Measurements from ENCODE around the gene IL10RA. TPM values are rescaled to one million over a fixed set of nuclear protein-coding genes. Genes with fewer than 3 reads are reported as not detected.
"Not testable (repeated sequence)": the region's sequence is repeated elsewhere in the genome, so short reads cannot be mapped to it uniquely, and the experiment has no call there.

IL10RA gene
- total RNA-seq, 1 experiment from 2014 or later, result 0.35 TPM

- no peak for DNase-seq (ENCODE audit: extremely low read depth, low read depth)
These were observed 19.3 kb downstream of the IL10RA start for GRCh38 chr11:118005224-118006152.

GRCh38 chr11:118006153-118006534, 19.9 kb downstream of the IL10RA start:
- no peak for DNase-seq (ENCODE audit: extremely low read depth, low read depth)

- DNase-seq (ENCODE audit: extremely low read depth, low read depth), result no peak
These were observed 20.8 kb downstream of the IL10RA start for GRCh38 chr11:118007040-118007439.

- not testable (repeated sequence) for DNase-seq (ENCODE audit: extremely low read depth, low read depth)
These were observed 21.5 kb downstream of the IL10RA start for GRCh38 chr11:118007563-118008270.

- DNase-seq (ENCODE audit: extremely low read depth, low read depth), result no peak
These were observed 22.2 kb downstream of the IL10RA start for GRCh38 chr11:118008271-118008911.

- DNase-seq (ENCODE audit: extremely low read depth, low read depth), result no peak
These were observed 23.9 kb downstream of the IL10RA start for GRCh38 chr11:118009864-118010737.

- DNase-seq (ENCODE audit: extremely low read depth, low read depth), result no peak
These were observed 24.7 kb downstream of the IL10RA start for GRCh38 chr11:118010738-118011461.

GRCh38 chr11:118012083-118012669, 26.0 kb downstream of the IL10RA start:
- DNase-seq (ENCODE audit: extremely low read depth, low read depth), result no peak

GRCh38 chr11:118014022-118014421, 27.8 kb downstream of the IL10RA start:
- no peak for DNase-seq (ENCODE audit: extremely low read depth, low read depth)

GRCh38 chr11:118015385-118015841, 29.2 kb downstream of the IL10RA start:
- no peak for DNase-seq (ENCODE audit: extremely low read depth, low read depth)

GRCh38 chr11:118016104-118016503, 29.9 kb downstream of the IL10RA start:
- no peak for DNase-seq (ENCODE audit: extremely low read depth, low read depth)

- DNase-seq (ENCODE audit: extremely low read depth, low read depth), result no peak
These were observed 30.9 kb downstream of the IL10RA start for GRCh38 chr11:118017111-118017510.

- no peak for DNase-seq (ENCODE audit: extremely low read depth, low read depth)
These were observed 31.6 kb downstream of the IL10RA start for GRCh38 chr11:118017631-118018315.

- DNase-seq (ENCODE audit: extremely low read depth, low read depth), result no peak
These were observed 32.2 kb downstream of the IL10RA start for GRCh38 chr11:118018401-118018800.

GRCh38 chr11:118021146-118021545, 35.0 kb downstream of the IL10RA start:
- no peak for DNase-seq (ENCODE audit: extremely low read depth, low read depth)

- no peak for DNase-seq (ENCODE audit: extremely low read depth, low read depth)
These were observed 41.5 kb downstream of the IL10RA start for GRCh38 chr11:118027694-118028093.

- DNase-seq (ENCODE audit: extremely low read depth, low read depth), result no peak
These were observed 42.4 kb downstream of the IL10RA start for GRCh38 chr11:118028626-118029025.

GRCh38 chr11:118033443-118033842, 47.2 kb downstream of the IL10RA start:
- no peak for DNase-seq (ENCODE audit: extremely low read depth, low read depth)

- DNase-seq (ENCODE audit: extremely low read depth, low read depth), result no peak
These were observed 55.9 kb downstream of the IL10RA start for GRCh38 chr11:118042141-118042540.

All from NCI-H460 (cell line).